ENCODE data around the gene CLDN14.

CLDN14 gene

GRCh38 chr21:36471254-36471723 lies 8.6 kb downstream of the CLDN14 start:
- DNase-seq (ENCODE audit: low spot score): no peak

GRCh38 chr21:36470294-36470693 lies 9.6 kb downstream of the CLDN14 start:
- peak; percentile 63 for DNase-seq (ENCODE audit: low spot score)

- no peak for DNase-seq (ENCODE audit: low spot score)
Measured at GRCh38 chr21:36466061-36466511, 13.8 kb downstream of the CLDN14 start.

GRCh38 chr21:36465478-36465877 lies 14.4 kb downstream of the CLDN14 start:
- no peak for DNase-seq (ENCODE audit: low spot score)

GRCh38 chr21:36464590-36464989 lies 15.3 kb downstream of the CLDN14 start:
- no peak for DNase-seq (ENCODE audit: low spot score)

GRCh38 chr21:36463991-36464390 lies 15.9 kb downstream of the CLDN14 start:
- DNase-seq (ENCODE audit: low spot score): no peak

- DNase-seq (ENCODE audit: low spot score): no peak
Measured at GRCh38 chr21:36463204-36463603, 16.7 kb downstream of the CLDN14 start.

- DNase-seq (ENCODE audit: low spot score): no peak
Measured at GRCh38 chr21:36461918-36462486, 17.9 kb downstream of the CLDN14 start.

- no peak for DNase-seq (ENCODE audit: low spot score)
Measured at GRCh38 chr21:36461277-36461917, 18.5 kb downstream of the CLDN14 start.

GRCh38 chr21:36460866-36461265 lies 19.1 kb downstream of the CLDN14 start:
- no peak for DNase-seq (ENCODE audit: low spot score)

GRCh38 chr21:36459098-36459497 lies 20.8 kb downstream of the CLDN14 start:
- no peak for DNase-seq (ENCODE audit: low spot score)

- no peak for DNase-seq (ENCODE audit: low spot score)
Measured at GRCh38 chr21:36456729-36457414, 23.1 kb downstream of the CLDN14 start.

GRCh38 chr21:36454706-36455105 lies 25.2 kb downstream of the CLDN14 start:
- no peak for DNase-seq (ENCODE audit: low spot score)

GRCh38 chr21:36454093-36454531 lies 25.8 kb downstream of the CLDN14 start:
- DNase-seq (ENCODE audit: low spot score): peak; percentile 50

GRCh38 chr21:36452281-36452825 lies 27.6 kb downstream of the CLDN14 start:
- DNase-seq (ENCODE audit: low spot score): no peak

GRCh38 chr21:36451506-36451905 lies 28.4 kb downstream of the CLDN14 start:
- no peak for DNase-seq (ENCODE audit: low spot score)

GRCh38 chr21:36450511-36450910 lies 29.4 kb downstream of the CLDN14 start:
- DNase-seq (ENCODE audit: low spot score): no peak

GRCh38 chr21:36446301-36446700 lies 33.6 kb downstream of the CLDN14 start:
- DNase-seq (ENCODE audit: low spot score): no peak

- no peak for DNase-seq (ENCODE audit: low spot score)
Measured at GRCh38 chr21:36441715-36442114, 38.2 kb downstream of the CLDN14 start.

GRCh38 chr21:36437745-36438128 lies 42.2 kb downstream of the CLDN14 start:
- no peak for DNase-seq (ENCODE audit: low spot score)

- DNase-seq (ENCODE audit: low spot score): no peak
Measured at GRCh38 chr21:36436829-36437744, 42.8 kb downstream of the CLDN14 start.

- DNase-seq (ENCODE audit: low spot score): no peak
Measured at GRCh38 chr21:36434144-36434543, 45.8 kb downstream of the CLDN14 start.
